IgD-negative memory B cell (primary cell): Measurements from ENCODE around the gene UFSP2. TPM values are rescaled to one million over a fixed set of nuclear protein-coding genes. Genes with fewer than 3 reads are reported as not detected.

Experiments used
- H3K27ac Mint-ChIP-seq, 3 donors: one replicate each; pipeline ENCODE4 v1.8.0; 2020 to 2022; ENCODE audit warnings: mild to moderate bottlenecking in 3 of 3, mixed read lengths in 3 of 3, moderate library complexity in 1 of 3
- H3K27me3 Mint-ChIP-seq: one replicate; pipeline ENCODE4 v1.8.0; 2021; ENCODE audit warnings: mixed read lengths
- H3K36me3 Mint-ChIP-seq: one replicate; pipeline ENCODE4 v1.8.0; 2020; ENCODE audit warnings: mild to moderate bottlenecking, mixed read lengths
- H3K4me1 Mint-ChIP-seq, 3 donors: one replicate each; pipeline ENCODE4 v1.8.0; 2020 to 2022; ENCODE audit warnings: mixed read lengths in 3 of 3, mild to moderate bottlenecking in 1 of 3
- H3K4me3 Mint-ChIP-seq, 4 donors: one replicate each; pipeline ENCODE4 v1.8.0; 2020 to 2022; ENCODE audit warnings: mild to moderate bottlenecking in 4 of 4, mixed read lengths in 4 of 4, moderate library complexity in 3 of 4
- H3K9me3 Mint-ChIP-seq, 3 donors: one replicate each; pipeline ENCODE4 v1.8.0; 2020 to 2021; ENCODE audit warnings: mixed read lengths in 3 of 3, mild to moderate bottlenecking in 1 of 3
- polyA plus RNA-seq: library from polyadenylated mRNA; unstranded; fragments of 300-500 nt; fragmentation: Illumina TruSeq; gene quantifications from one replicate; pipeline ENCODE4 v1.2.3, GENCODE V29; 2021

The UFSP2 gene
- polyA plus RNA-seq, 1 donor from 2014 or later: 29.2 TPM

DNA sequence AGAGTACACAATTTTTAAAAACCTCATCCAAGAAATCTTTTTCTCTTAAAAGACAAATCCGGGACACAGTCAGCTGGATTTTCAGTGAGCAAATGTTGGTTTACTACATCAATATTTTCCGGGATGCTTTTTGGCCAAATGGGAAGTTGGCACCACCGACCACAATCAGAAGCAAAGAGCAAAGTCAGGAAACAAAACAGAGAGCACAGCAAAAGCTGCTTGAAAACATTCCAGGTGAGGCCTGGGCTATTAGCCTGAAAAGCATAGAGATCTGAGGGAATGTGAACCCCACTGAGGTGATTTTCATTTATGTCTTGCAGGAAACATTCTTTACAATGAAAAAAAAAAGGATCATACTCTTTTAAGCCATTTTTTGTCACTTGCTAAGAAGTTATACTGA is 63.9 kb downstream of the UFSP2 start:
- Mint-ChIP-seq H3K4me3 (no peak overlapping the region), H3K27me3 (no peaks in the 10 kb centered on the region)

DNA sequence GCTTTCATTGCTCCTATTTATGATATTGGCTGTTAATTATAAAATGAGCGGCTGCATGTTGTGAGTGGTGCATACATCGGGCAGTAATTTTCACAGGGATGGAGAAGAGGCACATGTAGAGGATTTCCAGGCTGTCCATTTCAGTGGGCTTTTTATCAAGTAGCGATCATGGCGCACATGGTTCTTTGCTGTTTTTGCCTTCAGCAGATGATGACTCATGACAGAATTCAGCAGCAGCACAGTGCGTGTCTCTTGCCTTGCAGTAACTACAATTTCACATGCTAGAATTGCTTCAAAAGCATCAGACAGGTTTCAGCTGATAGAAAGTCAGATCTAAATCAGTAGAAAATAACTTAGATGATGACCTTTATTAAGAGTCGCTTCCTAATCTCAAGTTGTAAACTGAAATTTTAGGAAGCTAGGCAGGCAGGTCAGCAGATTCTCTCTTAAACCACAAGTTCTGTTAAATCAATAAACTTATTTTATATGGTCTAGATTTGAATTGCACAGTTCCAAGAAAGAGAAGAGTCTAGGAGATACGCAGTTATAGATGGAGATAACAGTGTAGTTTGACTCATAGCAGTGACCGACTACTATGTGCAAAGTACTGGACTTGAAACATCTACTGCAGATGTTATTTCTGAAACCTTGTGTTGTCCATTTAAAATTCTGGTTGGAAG is 65.9 kb downstream of the UFSP2 start:
- H3K27me3 Mint-ChIP-seq: no peaks in the 10 kb centered on the region
- H3K4me3 Mint-ChIP-seq: no peak overlapping the region
- no peaks in the 10 kb centered on the region for H3K9me3 Mint-ChIP-seq
- peaks cover 4% of the 10 kb centered on the region for H3K36me3 Mint-ChIP-seq
- H3K4me1 Mint-ChIP-seq: peaks cover 0 to 10% (median 2%) of the 10 kb centered on the region in 3 donors
- H3K27ac Mint-ChIP-seq: peak overlapping the region in 1 of 3 donors; percentile 14

More for the DNA sequence above, 63.9 kb downstream of the UFSP2 start:
- peaks cover 0 to 10% (median 2%) of the 10 kb centered on the region in 3 donors for H3K4me1 Mint-ChIP-seq
- no peaks in the 10 kb centered on the region for H3K9me3 Mint-ChIP-seq
- H3K27ac Mint-ChIP-seq: no peak overlapping the region
- peaks cover 6% of the 10 kb centered on the region for H3K36me3 Mint-ChIP-seq

DNA sequence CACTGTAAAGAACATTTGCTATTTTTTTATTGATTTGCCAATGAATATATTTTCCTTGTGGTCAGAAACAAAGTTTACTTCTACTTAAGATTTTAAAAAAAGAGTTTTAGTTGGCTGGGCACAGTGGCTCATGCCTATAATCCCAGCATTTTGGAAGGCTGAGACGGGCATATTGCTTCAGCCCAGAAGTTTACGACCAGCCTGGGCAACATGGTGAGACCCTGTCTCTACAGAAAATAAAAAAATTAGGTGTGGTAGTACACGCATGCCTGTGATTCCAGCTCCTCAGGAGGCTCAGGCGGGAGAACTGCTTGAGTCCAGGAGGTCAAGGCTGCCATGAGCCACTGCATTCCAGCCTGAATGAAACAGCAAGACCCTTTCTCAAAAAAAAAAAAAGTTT is 66.8 kb downstream of the UFSP2 start:
- Mint-ChIP-seq H3K4me1 (peaks cover 0 to 10% (median 2%) of the 10 kb centered on the region in 3 donors), H3K27me3 (no peaks in the 10 kb centered on the region), H3K36me3 (peaks cover 2% of the 10 kb centered on the region), H3K4me3 (no peak overlapping the region), H3K27ac (peak overlapping the region in 1 of 3 donors; percentile 94), H3K9me3 (no peaks in the 10 kb centered on the region)

DNA sequence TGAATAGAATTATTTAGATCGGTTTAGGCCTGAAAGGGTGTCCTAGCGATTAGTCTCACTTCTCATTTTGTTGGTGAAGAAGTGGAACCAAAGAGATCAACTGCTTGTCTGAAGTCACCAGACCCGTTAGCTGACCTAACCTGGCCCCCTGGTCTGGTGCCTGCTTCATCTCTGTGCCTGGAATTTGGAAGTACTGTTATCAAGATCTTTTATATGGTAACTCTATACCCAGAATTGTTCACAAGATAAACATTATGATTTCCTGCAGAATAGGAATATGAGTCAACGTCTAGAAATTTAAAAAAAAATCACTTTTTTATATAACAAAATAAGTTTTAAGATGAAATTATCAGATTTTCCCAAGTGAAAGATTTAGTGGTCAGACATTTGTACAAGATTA is 67.2 kb downstream of the UFSP2 start:
- Mint-ChIP-seq H3K4me1 (peaks cover 0 to 10% (median 2%) of the 10 kb centered on the region in 3 donors), H3K9me3 (no peaks in the 10 kb centered on the region), H3K4me3 (no peak overlapping the region), H3K27ac (peak overlapping the region in 1 of 3 donors; percentile 94), H3K27me3 (no peaks in the 10 kb centered on the region), H3K36me3 (peaks cover 4% of the 10 kb centered on the region)

DNA sequence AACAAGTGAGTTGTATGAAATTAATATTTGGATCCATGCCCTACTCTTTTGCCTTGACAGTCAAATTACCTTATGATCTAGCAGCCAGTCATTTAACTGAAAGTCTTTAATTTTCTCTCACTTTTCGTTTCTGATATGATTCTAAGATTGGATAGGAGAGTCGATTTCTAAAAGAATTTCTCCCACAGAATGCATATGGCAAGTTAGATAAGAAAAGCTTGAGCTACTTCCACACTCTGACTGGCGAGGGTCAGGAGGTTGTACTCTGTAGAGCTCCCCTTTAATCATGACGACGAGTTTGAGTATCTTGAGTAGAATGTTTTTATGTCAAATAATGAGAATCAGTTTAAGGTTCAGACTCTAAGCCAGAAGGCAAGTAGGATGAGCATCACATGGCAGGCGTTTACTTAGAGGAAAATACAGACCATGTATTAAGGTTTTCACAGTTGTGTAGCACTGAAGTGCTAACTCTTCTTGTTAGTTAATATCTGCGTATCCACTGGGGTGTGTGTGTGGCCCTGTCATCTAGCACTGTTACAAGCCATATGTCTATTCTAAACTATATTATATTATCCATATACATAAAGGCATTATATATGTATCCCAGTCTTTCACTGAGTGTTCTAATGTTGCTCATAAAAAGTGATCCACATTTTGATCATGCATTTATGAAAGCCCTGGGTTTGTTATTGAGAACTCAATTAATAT is 67.9 kb downstream of the UFSP2 start:
- Mint-ChIP-seq H3K27ac (peak overlapping the region in 2 of 3 donors; percentile 48 to 94), H3K4me3 (no peak overlapping the region), H3K4me1 (peaks cover 1 to 10% (median 2%) of the 10 kb centered on the region in 3 donors), H3K9me3 (no peaks in the 10 kb centered on the region), H3K36me3 (peaks cover 8% of the 10 kb centered on the region), H3K27me3 (no peaks in the 10 kb centered on the region)

DNA sequence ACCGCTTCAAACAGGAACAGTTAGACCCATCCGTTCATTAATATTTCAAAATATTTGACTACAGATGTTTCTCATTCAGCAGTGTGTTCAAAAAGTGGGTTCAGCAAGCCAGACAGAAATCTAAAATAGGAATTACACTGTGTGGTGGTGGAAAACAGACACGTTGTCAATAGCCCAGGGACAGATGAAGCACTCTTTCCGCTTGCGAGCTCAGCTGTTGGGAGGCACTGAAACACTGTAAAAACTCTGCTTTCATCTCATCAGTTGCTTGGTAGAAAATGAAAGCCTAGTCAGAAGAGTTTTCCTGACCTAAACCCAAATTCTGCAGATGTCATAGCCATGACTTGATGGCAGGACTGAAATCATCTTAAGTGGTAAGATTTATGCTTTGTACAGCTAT is 68.6 kb downstream of the UFSP2 start:
- Mint-ChIP-seq H3K27me3 (no peaks in the 10 kb centered on the region), H3K4me1 (peaks cover 1 to 16% (median 7%) of the 10 kb centered on the region in 3 donors), H3K9me3 (no peaks in the 10 kb centered on the region), H3K36me3 (peaks cover 8% of the 10 kb centered on the region), H3K4me3 (no peak overlapping the region), H3K27ac (no peak overlapping the region)

DNA sequence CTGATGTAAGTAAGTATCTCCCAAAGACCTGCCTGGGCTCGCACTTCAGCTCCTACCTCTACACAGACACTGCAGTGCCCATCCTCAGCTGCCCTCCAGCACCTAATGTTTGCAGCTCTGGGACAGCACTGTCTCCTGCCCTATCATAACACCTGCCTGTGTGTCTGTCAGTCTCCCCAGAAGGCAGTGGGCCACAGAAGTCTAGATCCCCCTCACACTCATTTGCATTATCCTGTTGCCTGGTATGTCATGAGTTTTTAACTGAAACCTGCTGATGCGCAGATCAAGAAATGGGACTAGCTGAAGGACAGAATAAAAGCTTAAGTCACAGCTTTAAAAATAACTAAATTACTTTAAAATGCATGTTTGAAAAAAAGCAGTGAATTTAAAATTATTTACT is 73.0 kb downstream of the UFSP2 start:
- H3K9me3 Mint-ChIP-seq: no peaks in the 10 kb centered on the region
- peak overlapping the region in 2 of 3 donors; percentile 41 to 91 for H3K27ac Mint-ChIP-seq
- no peak overlapping the region for H3K4me3 Mint-ChIP-seq
- no peaks in the 10 kb centered on the region for H3K27me3 Mint-ChIP-seq
- peaks cover 20% of the 10 kb centered on the region for H3K36me3 Mint-ChIP-seq
- H3K4me1 Mint-ChIP-seq: peaks cover 12 to 27% (median 23%) of the 10 kb centered on the region in 3 donors

DNA sequence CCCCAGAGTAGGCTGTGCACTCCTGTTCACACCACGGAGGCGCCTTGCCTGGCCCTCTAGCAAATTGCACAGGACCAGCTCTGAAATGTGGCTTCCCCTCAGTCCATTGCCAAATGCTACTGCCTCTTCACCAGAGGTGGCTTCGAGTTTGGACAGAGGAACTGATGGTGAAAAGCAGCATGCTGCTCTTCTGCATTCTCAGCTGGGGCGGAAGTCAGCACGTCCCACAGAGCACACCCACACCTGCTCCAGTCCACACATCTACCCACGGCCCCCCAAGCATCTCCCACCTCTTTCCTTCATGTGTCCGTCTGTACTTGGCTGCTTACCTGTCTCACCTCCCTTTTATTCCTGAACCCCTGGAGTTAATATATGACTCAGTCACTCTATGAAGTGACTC is 73.6 kb downstream of the UFSP2 start:
- H3K4me1 Mint-ChIP-seq: peaks cover 14 to 24% (median 23%) of the 10 kb centered on the region in 3 donors
- no peaks in the 10 kb centered on the region for H3K9me3 Mint-ChIP-seq
- H3K27ac Mint-ChIP-seq: peak overlapping the region in 2 of 3 donors; percentile 41 to 91
- peaks cover 19% of the 10 kb centered on the region for H3K36me3 Mint-ChIP-seq
- H3K4me3 Mint-ChIP-seq: peak overlapping the region in 1 of 4 donors; percentile 5
- no peaks in the 10 kb centered on the region for H3K27me3 Mint-ChIP-seq

DNA sequence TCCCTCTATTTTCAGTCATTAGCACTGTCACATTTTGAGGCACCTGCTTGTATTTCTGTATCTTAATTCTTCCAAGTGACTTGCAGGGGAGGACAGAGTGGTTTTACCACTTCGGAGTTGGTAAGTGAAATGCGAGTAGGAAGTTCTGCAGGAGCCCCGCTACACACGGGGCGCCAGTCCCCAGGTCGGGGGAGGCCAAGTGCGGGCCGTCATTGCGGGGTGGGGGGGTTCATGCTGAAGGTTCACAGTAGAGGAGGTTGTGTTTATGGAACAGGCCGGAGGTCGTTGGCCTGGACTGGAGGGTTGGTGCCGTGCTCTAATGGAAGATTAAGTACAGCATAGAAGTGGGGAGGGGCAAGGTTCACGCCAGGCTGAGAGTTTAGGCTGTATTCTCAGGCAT is 74.1 kb downstream of the UFSP2 start:
- Mint-ChIP-seq H3K27ac (peak overlapping the region in 1 of 3 donors; percentile 82), H3K36me3 (peaks cover 22% of the 10 kb centered on the region), H3K4me1 (peaks cover 14 to 24% (median 23%) of the 10 kb centered on the region in 3 donors), H3K27me3 (no peaks in the 10 kb centered on the region), H3K9me3 (no peaks in the 10 kb centered on the region), H3K4me3 (no peak overlapping the region)

Other genes starting within 250 kb of the UFSP2 start
- 66.3 TPM for gene CFAP97, start 222.0 kb downstream of the UFSP2 start, polyA plus RNA-seq
- gene SNX25, start 216.4 kb downstream of the UFSP2 start, polyA plus RNA-seq: 24.4 TPM
- gene LRP2BP, start 30.0 kb downstream of the UFSP2 start, polyA plus RNA-seq: 0.89 TPM
- gene ANKRD37, start 29.1 kb downstream of the UFSP2 start, polyA plus RNA-seq: 16.5 TPM
- gene CCDC110, start 45.8 kb upstream of the UFSP2 start, polyA plus RNA-seq: not detected
- 0.13 TPM for gene PDLIM3, start 109.5 kb upstream of the UFSP2 start, polyA plus RNA-seq